GM23338 (cell line): ENCODE results near the gene CACNA1C.

Experiments used
- CREB1 ChIP-seq: fragments of 250-450 bp; sonication (Bioruptor Pico); IDR thresholded peaks from 2 replicates; pipeline ENCODE4 v1.5.0; 2020; ENCODE audit warnings: low read depth, mild to moderate bottlenecking, moderate library complexity
- EZH2 ChIP-seq: fragments of 200-600 bp; sonication (generic); IDR thresholded peaks from one replicate; pipeline ENCODE4 v1.8.0; 2017; ENCODE audit warnings: antibody characterized with exemption, mild to moderate bottlenecking, low read depth; ENCODE audit not compliant: unreplicated experiment
- POLR2AphosphoS5 ChIP-seq: IDR thresholded peaks from 2 replicates; pipeline ENCODE4 v1.6.1; 2016; ENCODE audit warnings: antibody characterized with exemption, low read depth
- TF ChIP-seq, protein P1 (sequence below), 2 experiments: fragments of 200-600 bp in 1 of 2; sonication (generic) in 1 of 2; conservative IDR thresholded peaks; 2 replicates each; pipeline versions ENCODE4 v1.5.1 to v1.6.1; 2016 to 2017; ENCODE audit warnings: antibody characterized with exemption in 2 of 2, low read depth in 2 of 2, mild to moderate bottlenecking in 2 of 2, moderate library complexity in 1 of 2
- TF ChIP-seq, protein P2 (sequence below): IDR thresholded peaks from one replicate; pipeline ENCODE4 v1.6.1; 2018; ENCODE audit warnings: antibody characterized with exemption; ENCODE audit not compliant: unreplicated experiment

DNA sequence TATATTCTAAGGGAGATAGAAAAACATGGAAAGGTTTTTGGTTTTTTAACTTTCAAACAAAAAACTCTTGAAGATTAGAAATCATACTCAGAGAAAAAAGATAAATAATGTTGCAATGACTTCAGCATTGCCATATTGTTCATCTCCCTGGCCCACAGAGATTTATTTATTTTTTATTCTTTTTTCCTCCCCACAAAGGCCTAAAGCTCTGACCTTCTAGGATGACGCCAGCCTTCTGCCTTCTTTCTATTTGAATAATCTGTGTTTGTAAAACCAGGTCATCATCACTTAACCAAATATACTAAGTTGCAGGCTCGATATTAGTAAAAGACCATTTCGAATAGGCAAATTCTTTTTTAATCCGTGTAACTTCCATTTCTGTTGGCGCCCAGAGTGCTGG, 44.1 kb upstream of the CACNA1C start:
- TF ChIP-seq, protein P1, sequence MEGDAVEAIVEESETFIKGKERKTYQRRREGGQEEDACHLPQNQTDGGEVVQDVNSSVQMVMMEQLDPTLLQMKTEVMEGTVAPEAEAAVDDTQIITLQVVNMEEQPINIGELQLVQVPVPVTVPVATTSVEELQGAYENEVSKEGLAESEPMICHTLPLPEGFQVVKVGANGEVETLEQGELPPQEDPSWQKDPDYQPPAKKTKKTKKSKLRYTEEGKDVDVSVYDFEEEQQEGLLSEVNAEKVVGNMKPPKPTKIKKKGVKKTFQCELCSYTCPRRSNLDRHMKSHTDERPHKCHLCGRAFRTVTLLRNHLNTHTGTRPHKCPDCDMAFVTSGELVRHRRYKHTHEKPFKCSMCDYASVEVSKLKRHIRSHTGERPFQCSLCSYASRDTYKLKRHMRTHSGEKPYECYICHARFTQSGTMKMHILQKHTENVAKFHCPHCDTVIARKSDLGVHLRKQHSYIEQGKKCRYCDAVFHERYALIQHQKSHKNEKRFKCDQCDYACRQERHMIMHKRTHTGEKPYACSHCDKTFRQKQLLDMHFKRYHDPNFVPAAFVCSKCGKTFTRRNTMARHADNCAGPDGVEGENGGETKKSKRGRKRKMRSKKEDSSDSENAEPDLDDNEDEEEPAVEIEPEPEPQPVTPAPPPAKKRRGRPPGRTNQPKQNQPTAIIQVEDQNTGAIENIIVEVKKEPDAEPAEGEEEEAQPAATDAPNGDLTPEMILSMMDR (conservative IDR thresholded peaks at IDR 0.05; ENCODE audit: low read depth in 2 of 2): no peak
- TF ChIP-seq POLR2AphosphoS5 (no peak), EZH2 (no peak), CREB1 (CRISPR knock-in tag) (no peak)
- TF ChIP-seq, protein P2, sequence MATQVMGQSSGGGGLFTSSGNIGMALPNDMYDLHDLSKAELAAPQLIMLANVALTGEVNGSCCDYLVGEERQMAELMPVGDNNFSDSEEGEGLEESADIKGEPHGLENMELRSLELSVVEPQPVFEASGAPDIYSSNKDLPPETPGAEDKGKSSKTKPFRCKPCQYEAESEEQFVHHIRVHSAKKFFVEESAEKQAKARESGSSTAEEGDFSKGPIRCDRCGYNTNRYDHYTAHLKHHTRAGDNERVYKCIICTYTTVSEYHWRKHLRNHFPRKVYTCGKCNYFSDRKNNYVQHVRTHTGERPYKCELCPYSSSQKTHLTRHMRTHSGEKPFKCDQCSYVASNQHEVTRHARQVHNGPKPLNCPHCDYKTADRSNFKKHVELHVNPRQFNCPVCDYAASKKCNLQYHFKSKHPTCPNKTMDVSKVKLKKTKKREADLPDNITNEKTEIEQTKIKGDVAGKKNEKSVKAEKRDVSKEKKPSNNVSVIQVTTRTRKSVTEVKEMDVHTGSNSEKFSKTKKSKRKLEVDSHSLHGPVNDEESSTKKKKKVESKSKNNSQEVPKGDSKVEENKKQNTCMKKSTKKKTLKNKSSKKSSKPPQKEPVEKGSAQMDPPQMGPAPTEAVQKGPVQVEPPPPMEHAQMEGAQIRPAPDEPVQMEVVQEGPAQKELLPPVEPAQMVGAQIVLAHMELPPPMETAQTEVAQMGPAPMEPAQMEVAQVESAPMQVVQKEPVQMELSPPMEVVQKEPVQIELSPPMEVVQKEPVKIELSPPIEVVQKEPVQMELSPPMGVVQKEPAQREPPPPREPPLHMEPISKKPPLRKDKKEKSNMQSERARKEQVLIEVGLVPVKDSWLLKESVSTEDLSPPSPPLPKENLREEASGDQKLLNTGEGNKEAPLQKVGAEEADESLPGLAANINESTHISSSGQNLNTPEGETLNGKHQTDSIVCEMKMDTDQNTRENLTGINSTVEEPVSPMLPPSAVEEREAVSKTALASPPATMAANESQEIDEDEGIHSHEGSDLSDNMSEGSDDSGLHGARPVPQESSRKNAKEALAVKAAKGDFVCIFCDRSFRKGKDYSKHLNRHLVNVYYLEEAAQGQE: no peak
